ENCODE measurements around the gene POLL.

POLL gene

GRCh38 chr10:101577121-101577871, 10.8 kb downstream of the POLL start:
- no peak for TF ChIP-seq CTCF (IDR thresholded peaks at IDR 0.05; ENCODE audit: insufficient read depth, low read length)
- TF ChIP-seq REST (IDR thresholded peaks at IDR 0.05; ENCODE audit: insufficient replicate concordance, low read depth): no peak
- TF ChIP-seq GABPA (IDR thresholded peaks at IDR 0.05; ENCODE audit: low read depth): no peak
- TF ChIP-seq POLR2AphosphoS5 (IDR thresholded peaks at IDR 0.05; ENCODE audit: low read depth): no peak
- no peak for TF ChIP-seq SPI1 (IDR thresholded peaks at IDR 0.05; ENCODE audit: borderline replicate concordance, low read depth)
- Histone ChIP-seq H3K27ac (replicated peaks) (no peak overlapping the region), H3K27me3 (ENCODE audit: insufficient read depth, poor library complexity, severe bottlenecking) (no peaks in the 10 kb centered on the region), H3K4me3 (replicated peaks; ENCODE audit: insufficient read depth, low read length) (no peak overlapping the region)
- no peak for DNase-seq (ENCODE audit: low read depth in 1 of 2, low spot score in 1 of 2)

- Histone ChIP-seq H3K27me3 (ENCODE audit: insufficient read depth, poor library complexity, severe bottlenecking) (no peaks in the 10 kb centered on the region), H3K27ac (replicated peaks) (no peak overlapping the region), H3K4me3 (replicated peaks; ENCODE audit: insufficient read depth, low read length) (no peak overlapping the region)
- no peak for TF ChIP-seq POLR2AphosphoS5 (IDR thresholded peaks at IDR 0.05; ENCODE audit: low read depth)
- TF ChIP-seq SPI1 (IDR thresholded peaks at IDR 0.05; ENCODE audit: borderline replicate concordance, low read depth): no peak
- TF ChIP-seq REST (IDR thresholded peaks at IDR 0.05; ENCODE audit: insufficient replicate concordance, low read depth): no peak
- TF ChIP-seq GABPA (IDR thresholded peaks at IDR 0.05; ENCODE audit: low read depth): no peak
- no peak for TF ChIP-seq CTCF (IDR thresholded peaks at IDR 0.05; ENCODE audit: insufficient read depth, low read length)
- no peak for DNase-seq (ENCODE audit: low read depth in 1 of 2, low spot score in 1 of 2)
These were observed 11.7 kb downstream of the POLL start for GRCh38 chr10:101576211-101576863.

GRCh38 chr10:101575580-101576210, 12.4 kb downstream of the POLL start:
- H3K27ac ChIP-seq (replicated peaks): no peak overlapping the region
- no peak for TF ChIP-seq REST (IDR thresholded peaks at IDR 0.05; ENCODE audit: insufficient replicate concordance, low read depth)
- TF ChIP-seq SPI1 (IDR thresholded peaks at IDR 0.05; ENCODE audit: borderline replicate concordance, low read depth): no peak
- no peak for TF ChIP-seq POLR2AphosphoS5 (IDR thresholded peaks at IDR 0.05; ENCODE audit: low read depth)
- no peak for TF ChIP-seq GABPA (IDR thresholded peaks at IDR 0.05; ENCODE audit: low read depth)
- TF ChIP-seq CTCF (IDR thresholded peaks at IDR 0.05; ENCODE audit: insufficient read depth, low read length): no peak
- H3K4me3 ChIP-seq (replicated peaks; ENCODE audit: insufficient read depth, low read length): no peak overlapping the region
- no peak for DNase-seq (ENCODE audit: low read depth in 1 of 2, low spot score in 1 of 2)
- no peaks in the 10 kb centered on the region for H3K27me3 ChIP-seq (ENCODE audit: insufficient read depth, poor library complexity, severe bottlenecking)
